ENCODE results near the gene ADAMTS9.

ADAMTS9 gene

GRCh38 chr3:64514889-64515288 lies 172.9 kb downstream of the ADAMTS9 start:
- Histone ChIP-seq H3K9ac (ENCODE audit: low read length) (no peak overlapping the region), H3K27ac (ENCODE audit: low read length) (no peak overlapping the region), H3K36me3 (replicated peaks; ENCODE audit: low read depth, low read length) (no peaks in the 10 kb centered on the region), H3K4me1 (ENCODE audit: low read length) (no peaks in the 10 kb centered on the region), H3K4me3 (ENCODE audit: low read length) (no peak overlapping the region), H3K27me3 (ENCODE audit: low read depth, low read length) (0 out of 2 replicates have a peak, but pooled peaks cover 4% of the 10 kb centered on the region), H4K20me1 (ENCODE audit: insufficient read depth, low read length) (no peaks in the 10 kb centered on the region), H3K4me2 (ENCODE audit: low read length) (no peak overlapping the region), H3K9me3 (ENCODE audit: insufficient read depth, low read length) (no peaks in the 10 kb centered on the region), H3K79me2 (ENCODE audit: low read length) (no peaks in the 10 kb centered on the region), H2AFZ (ENCODE audit: low read depth, low read length) (no peak overlapping the region)
- TF ChIP-seq EZH2phosphoT487 (IDR thresholded peaks at IDR 0.05; ENCODE audit: low read depth) (no peak), CTCF (IDR thresholded peaks at IDR 0.05; ENCODE audit: low read depth, low read length) (no peak)

GRCh38 chr3:64509206-64509605 lies 178.6 kb downstream of the ADAMTS9 start:
- Histone ChIP-seq H3K9me3 (ENCODE audit: insufficient read depth, low read length) (no peaks in the 10 kb centered on the region), H3K4me3 (ENCODE audit: low read length) (no peak overlapping the region), H3K27ac (ENCODE audit: low read length) (no peak overlapping the region), H3K36me3 (replicated peaks; ENCODE audit: low read depth, low read length) (no peaks in the 10 kb centered on the region), H3K79me2 (ENCODE audit: low read length) (no peaks in the 10 kb centered on the region), H3K9ac (ENCODE audit: low read length) (no peak overlapping the region), H3K4me1 (ENCODE audit: low read length) (peaks cover 6% of the 10 kb centered on the region), H2AFZ (ENCODE audit: low read depth, low read length) (no peak overlapping the region), H3K4me2 (ENCODE audit: low read length) (no peak overlapping the region), H3K27me3 (ENCODE audit: low read depth, low read length) (no peaks in the 10 kb centered on the region), H4K20me1 (ENCODE audit: insufficient read depth, low read length) (no peaks in the 10 kb centered on the region)
- TF ChIP-seq EZH2phosphoT487 (IDR thresholded peaks at IDR 0.05; ENCODE audit: low read depth) (no peak), CTCF (IDR thresholded peaks at IDR 0.05; ENCODE audit: low read depth, low read length) (no peak)

GRCh38 chr3:64508140-64508539 lies 179.7 kb downstream of the ADAMTS9 start:
- H3K9ac ChIP-seq (ENCODE audit: low read length): no peak overlapping the region

GRCh38 chr3:64506255-64506654 lies 181.5 kb downstream of the ADAMTS9 start:
- H3K79me2 ChIP-seq (ENCODE audit: low read length): no peaks in the 10 kb centered on the region
- H3K36me3 ChIP-seq (replicated peaks; ENCODE audit: low read depth, low read length): no peaks in the 10 kb centered on the region
- no peak for TF ChIP-seq EZH2phosphoT487 (IDR thresholded peaks at IDR 0.05; ENCODE audit: low read depth)
- no peak for TF ChIP-seq CTCF (IDR thresholded peaks at IDR 0.05; ENCODE audit: low read depth, low read length)
- H3K4me1 ChIP-seq (ENCODE audit: low read length): peaks cover 6% of the 10 kb centered on the region
- no peaks in the 10 kb centered on the region for H3K27me3 ChIP-seq (ENCODE audit: low read depth, low read length)
- no peak overlapping the region for H3K4me3 ChIP-seq (ENCODE audit: low read length)
- H3K4me2 ChIP-seq (ENCODE audit: low read length): no peak overlapping the region
- H3K9me3 ChIP-seq (ENCODE audit: insufficient read depth, low read length): no peaks in the 10 kb centered on the region
- no peak overlapping the region for H2AFZ ChIP-seq (ENCODE audit: low read depth, low read length)
- no peaks in the 10 kb centered on the region for H4K20me1 ChIP-seq (ENCODE audit: insufficient read depth, low read length)
- H3K27ac ChIP-seq (ENCODE audit: low read length): no peak overlapping the region
- H3K9ac ChIP-seq (ENCODE audit: low read length): no peak overlapping the region

More at GRCh38 chr3:64508140-64508539, 179.7 kb downstream of the ADAMTS9 start:
- peaks cover 6% of the 10 kb centered on the region for H3K4me1 ChIP-seq (ENCODE audit: low read length)
- H3K79me2 ChIP-seq (ENCODE audit: low read length): no peaks in the 10 kb centered on the region
- no peak overlapping the region for H2AFZ ChIP-seq (ENCODE audit: low read depth, low read length)
- no peak overlapping the region for H3K27ac ChIP-seq (ENCODE audit: low read length)
- no peak overlapping the region for H3K4me3 ChIP-seq (ENCODE audit: low read length)
- H4K20me1 ChIP-seq (ENCODE audit: insufficient read depth, low read length): no peaks in the 10 kb centered on the region
- H3K36me3 ChIP-seq (replicated peaks; ENCODE audit: low read depth, low read length): no peaks in the 10 kb centered on the region
- no peak overlapping the region for H3K4me2 ChIP-seq (ENCODE audit: low read length)
- H3K27me3 ChIP-seq (ENCODE audit: low read depth, low read length): no peaks in the 10 kb centered on the region
- H3K9me3 ChIP-seq (ENCODE audit: insufficient read depth, low read length): no peaks in the 10 kb centered on the region
- TF ChIP-seq EZH2phosphoT487 (IDR thresholded peaks at IDR 0.05; ENCODE audit: low read depth) (no peak), CTCF (IDR thresholded peaks at IDR 0.05; ENCODE audit: low read depth, low read length) (no peak)

All from OCI-LY3 (cell line).